WTC11 (cell line): ENCODE data around the gene TBL1X.

Experiments
- ATF1 ChIP-seq: sonication (generic); formaldehyde crosslinking; IDR thresholded peaks from 2 replicates; pipeline ENCODE4 v1.8.1; 2023; ENCODE audit warnings: mild to moderate bottlenecking, moderate library complexity, missing genetic modification reagents
- ATF6 ChIP-seq: sonication (generic); formaldehyde crosslinking; IDR thresholded peaks from 2 replicates; pipeline ENCODE4 v1.8.1; 2023; ENCODE audit warnings: mild to moderate bottlenecking, missing genetic modification reagents
- CTCF ChIP-seq: fragments of 200-600 bp; IDR thresholded peaks from 2 replicates; pipeline ENCODE4 v1.8.0; 2022; ENCODE audit warnings: antibody characterized with exemption
- ESRRA ChIP-seq: sonication (generic); formaldehyde crosslinking; IDR thresholded peaks from 2 replicates; pipeline ENCODE4 v1.8.1; 2022; ENCODE audit warnings: mild to moderate bottlenecking, missing genetic modification reagents, borderline replicate concordance
- KAT7 ChIP-seq: sonication (generic); formaldehyde crosslinking; IDR thresholded peaks from 2 replicates; pipeline ENCODE4 v1.8.1; 2023; ENCODE audit warnings: missing genetic modification reagents, mild to moderate bottlenecking, borderline replicate concordance
- NFE2L1 ChIP-seq: sonication (generic); formaldehyde crosslinking; IDR thresholded peaks from 2 replicates; pipeline ENCODE4 v1.8.1; 2023; ENCODE audit warnings: missing genetic modification reagents
- NFYB ChIP-seq: sonication (generic); formaldehyde crosslinking; conservative IDR thresholded peaks from 2 replicates; pipeline ENCODE4 v1.8.0; 2022; ENCODE audit warnings: low read depth, missing genetic modification reagents
- SMAD3 ChIP-seq: sonication (generic); formaldehyde crosslinking; IDR thresholded peaks from 2 replicates; pipeline ENCODE4 v1.8.0; 2022; ENCODE audit warnings: missing genetic modification reagents, mild to moderate bottlenecking, borderline replicate concordance
- ZNF232 ChIP-seq: sonication (generic); formaldehyde crosslinking; IDR thresholded peaks from 2 replicates; pipeline ENCODE4 v1.8.0; 2022; ENCODE audit warnings: mild to moderate bottlenecking, missing genetic modification reagents

- TF ChIP-seq NFYB (CRISPR knock-in tag) (no peak), CTCF (no peak), ATF1 (CRISPR knock-in tag) (no peak), ZNF232 (CRISPR knock-in tag) (no peak), SMAD3 (CRISPR knock-in tag) (no peak), NFE2L1 (CRISPR knock-in tag) (no peak), ESRRA (CRISPR knock-in tag) (no peak), ATF6 (no peak), KAT7 (CRISPR knock-in tag) (no peak)
Measured at GRCh38 chrX:9604908-9605306, 140.0 kb downstream of the TBL1X start.
